ENCODE results near the gene LY6G6F. TPM values are rescaled to one million over a fixed set of nuclear protein-coding genes. Genes with fewer than 3 reads are reported as not detected.

LY6G6F gene
- total and polyA plus RNA-seq, 2 of the 13 experiments (the other 11 are each of a cell fraction or from before 2014, with no cell fraction given): not detected

GRCh38 chr6:31680226-31681134 is 26.2 kb upstream of the LY6G6F start, which contains the start of gene LY6G5C (continued):
- TF ChIP-seq KDM3A (CRISPR knock-in tag; IDR thresholded peaks at IDR 0.05; ENCODE audit: low read depth) (peak; percentile 73; the same call in 1 of the 2 replicates), RXRB (CRISPR knock-in tag; IDR thresholded peaks at IDR 0.05; ENCODE audit: borderline replicate concordance) (peak; percentile 72; the same call in 1 of the 2 replicates), RAD21 (CRISPR knock-in tag; IDR thresholded peaks at IDR 0.05) (peak; percentile 97), ZNF614 (CRISPR knock-in tag; IDR thresholded peaks at IDR 0.05; ENCODE audit: borderline replicate concordance) (peak; percentile 98), ZNF609 (CRISPR knock-in tag; IDR thresholded peaks at IDR 0.05; ENCODE audit: borderline replicate concordance) (no peak), CENPT (CRISPR knock-in tag; IDR thresholded peaks at IDR 0.05; ENCODE audit: low read depth) (no peak), BCL3 (CRISPR knock-in tag; IDR thresholded peaks at IDR 0.05) (peak; percentile 70; the same call in 1 of the 2 replicates), ZNF781 (CRISPR knock-in tag; IDR thresholded peaks at IDR 0.05; ENCODE audit: borderline replicate concordance, not compliant biosample characterization) (peak; percentile 64), ZSCAN9 (CRISPR knock-in tag; IDR thresholded peaks at IDR 0.05; ENCODE audit: borderline replicate concordance) (peak; percentile 42; the same call in 1 of the 2 replicates), AHDC1 (CRISPR knock-in tag; IDR thresholded peaks at IDR 0.05; ENCODE audit: borderline replicate concordance) (no peak), MAX (IDR thresholded peaks at IDR 0.05) (peak; percentile 24; the same call in 1 of the 2 replicates), HBP1 (CRISPR knock-in tag; IDR thresholded peaks at IDR 0.05; ENCODE audit: low read depth) (peak; percentile 76; the same call in 1 of the 2 replicates)
